Measurements from ENCODE around the gene PLXND1.
"Not testable (repeated sequence)": the region's sequence is repeated elsewhere in the genome, so short reads cannot be mapped to it uniquely, and the experiment has no call there.

PLXND1 gene

GRCh38 chr3:129549006-129549800 lies 57.3 kb downstream of the PLXND1 start:
- DNase-seq (ENCODE audit: low read depth in 2 of 2) = no peak

- DNase-seq (ENCODE audit: low read depth in 2 of 2) = no peak
Measured at GRCh38 chr3:129548104-129548965, 58.1 kb downstream of the PLXND1 start.

GRCh38 chr3:129547241-129547640 lies 59.2 kb downstream of the PLXND1 start:
- no peak for DNase-seq (ENCODE audit: low read depth in 2 of 2)

- DNase-seq (ENCODE audit: low read depth in 2 of 2) = not testable (repeated sequence)
Measured at GRCh38 chr3:129545951-129546350, 60.5 kb downstream of the PLXND1 start.

- no peak for DNase-seq (ENCODE audit: low read depth in 2 of 2)
Measured at GRCh38 chr3:129543999-129544398, 62.5 kb downstream of the PLXND1 start.

GRCh38 chr3:129543156-129543790 lies 63.2 kb downstream of the PLXND1 start, which contains the start of gene H1-8:
TSS of gene H1-8 (plus strand) at chr3:129543175. CDS start at chr3:129543219, 44 bp downstream.
- DNase-seq (ENCODE audit: low read depth in 2 of 2) = no peak

GRCh38 chr3:129542747-129543146 lies 63.7 kb downstream of the PLXND1 start:
- no peak for DNase-seq (ENCODE audit: low read depth in 2 of 2)

- no peak for DNase-seq (ENCODE audit: low read depth in 2 of 2)
Measured at GRCh38 chr3:129540776-129541516, 65.5 kb downstream of the PLXND1 start.

- no peak for DNase-seq (ENCODE audit: low read depth in 2 of 2)
Measured at GRCh38 chr3:129539206-129539605, 67.3 kb downstream of the PLXND1 start.

- DNase-seq (ENCODE audit: low read depth in 2 of 2) = no peak
Measured at GRCh38 chr3:129536804-129537203, 69.7 kb downstream of the PLXND1 start.

- no peak for DNase-seq (ENCODE audit: low read depth in 2 of 2)
Measured at GRCh38 chr3:129536374-129536667, 70.2 kb downstream of the PLXND1 start.

- DNase-seq (ENCODE audit: low read depth in 2 of 2) = no peak
Measured at GRCh38 chr3:129535075-129535474, 71.4 kb downstream of the PLXND1 start.

- no peak for DNase-seq (ENCODE audit: low read depth in 2 of 2)
Measured at GRCh38 chr3:129534428-129535027, 71.9 kb downstream of the PLXND1 start.

- no peak for DNase-seq (ENCODE audit: low read depth in 2 of 2)
Measured at GRCh38 chr3:129533406-129533805, 73.1 kb downstream of the PLXND1 start.

GRCh38 chr3:129532261-129532660 lies 74.2 kb downstream of the PLXND1 start:
- DNase-seq (ENCODE audit: low read depth in 2 of 2) = no peak

GRCh38 chr3:129531699-129532098 lies 74.8 kb downstream of the PLXND1 start:
- no peak for DNase-seq (ENCODE audit: low read depth in 2 of 2)

GRCh38 chr3:129530821-129531220 lies 75.7 kb downstream of the PLXND1 start:
- no peak for DNase-seq (ENCODE audit: low read depth in 2 of 2)

GRCh38 chr3:129530251-129530791 lies 76.2 kb downstream of the PLXND1 start:
- no peak for DNase-seq (ENCODE audit: low read depth in 2 of 2)

- DNase-seq (ENCODE audit: low read depth in 2 of 2) = no peak
Measured at GRCh38 chr3:129529436-129530210, 76.9 kb downstream of the PLXND1 start.

- DNase-seq (ENCODE audit: low read depth in 2 of 2) = no peak
Measured at GRCh38 chr3:129528589-129529100, 77.8 kb downstream of the PLXND1 start, which contains the start of gene RHO. TSS of gene RHO (plus strand) at chr3:129528639. CDS start at chr3:129528734, 95 bp downstream.
